HG03565 (cell line): ENCODE data around the gene KLHL2.
"Not testable (repeated sequence)": the region's sequence is repeated elsewhere in the genome, so short reads cannot be mapped to it uniquely, and the experiment has no call there.

Source experiments
- ATAC-seq: cut with Tn5 transposase; IDR thresholded peaks from one replicate; pipeline ENCODE4 v1.9.1; 2021; ENCODE audit warnings: mild to moderate bottlenecking, moderate library complexity; ENCODE audit not compliant: unreplicated experiment

The KLHL2 gene

DNA sequence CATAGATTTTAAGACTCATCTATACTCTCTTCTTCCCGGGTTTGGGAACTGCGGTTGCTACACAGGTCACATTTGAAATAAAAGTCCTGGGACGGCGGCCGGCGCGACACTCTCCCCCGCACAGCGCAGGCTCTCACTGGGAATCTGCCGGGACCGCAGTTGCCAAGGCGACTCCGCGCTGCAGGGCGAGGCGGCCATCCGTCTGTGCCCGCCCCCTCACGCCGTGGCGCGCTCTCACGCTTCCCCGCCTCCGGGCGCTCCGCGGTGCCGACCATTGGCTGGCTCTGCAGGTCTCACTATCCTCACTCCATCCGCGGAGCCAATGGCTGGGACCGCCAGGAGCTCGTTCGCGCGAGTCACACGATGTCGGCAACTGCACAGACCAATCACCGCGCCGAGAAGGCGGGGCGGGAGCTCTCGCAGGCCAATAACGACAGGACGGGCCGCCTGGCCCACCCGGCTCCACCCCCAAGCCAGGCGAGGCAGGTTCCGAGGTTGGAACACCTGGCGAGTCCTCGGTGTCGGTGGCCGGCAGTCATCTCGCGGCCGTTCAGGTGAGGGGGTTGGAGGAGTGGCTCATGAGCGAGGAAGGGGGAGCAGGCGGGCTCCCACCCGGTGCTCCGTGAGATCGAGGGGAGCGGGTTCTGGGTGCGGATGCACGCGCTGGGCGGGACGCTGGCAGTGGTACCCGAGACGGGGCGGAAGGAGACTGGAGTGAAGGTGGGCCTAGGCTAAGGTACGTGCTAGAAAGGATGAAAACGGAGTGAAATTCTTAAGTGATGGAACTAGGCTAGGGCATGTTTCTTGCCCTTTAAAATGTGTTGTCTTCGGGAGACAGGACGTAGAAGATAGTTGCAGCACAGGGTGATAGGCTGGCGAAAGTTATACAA, 120.1 kb downstream of the KLHL2 start, which contains the start of gene MSMO1:
TSS of gene MSMO1 (plus strand) at position 459 of the 890 bp plus-strand sequence. CDS start 5,702 bp downstream, outside the sequence.
- ATAC-seq, result peak; percentile 99

DNA sequence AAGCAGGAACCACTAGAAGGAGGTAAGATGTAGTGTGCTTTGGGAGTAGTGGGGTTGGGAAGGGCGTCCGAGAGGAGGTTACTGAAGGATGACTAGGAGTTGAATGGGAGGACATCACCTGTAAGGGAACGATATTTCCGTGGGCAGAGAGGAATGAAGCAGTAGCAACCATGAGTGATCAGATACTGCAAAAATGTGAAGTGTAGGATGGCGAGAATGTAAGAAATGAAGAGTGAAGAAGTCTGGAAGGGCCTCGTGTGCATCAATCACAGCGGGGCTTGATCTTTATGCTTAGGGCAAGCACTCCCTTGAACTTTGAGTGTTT, 120.7 kb downstream of the KLHL2 start:
- ATAC-seq, result no peak

DNA sequence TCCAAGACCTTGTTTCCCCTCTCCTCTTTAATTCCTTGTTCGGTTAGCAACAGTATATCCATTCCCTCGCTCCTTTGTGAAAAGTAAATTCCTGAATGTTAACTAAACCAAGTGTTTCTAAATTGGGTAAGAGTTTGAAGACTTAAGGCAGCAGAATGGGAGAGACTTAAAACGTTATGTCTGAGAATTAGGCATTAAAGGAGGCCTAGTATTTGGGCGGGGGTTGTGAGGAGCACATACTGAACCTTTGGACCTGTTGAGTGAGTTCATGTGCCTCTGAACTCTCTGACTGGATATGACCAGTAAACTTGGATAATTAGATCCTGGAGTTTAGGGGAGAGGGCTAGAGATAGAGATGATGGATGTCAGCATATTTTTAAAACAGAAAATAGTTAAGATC, 121.3 kb downstream of the KLHL2 start:
- ATAC-seq, result no peak

DNA sequence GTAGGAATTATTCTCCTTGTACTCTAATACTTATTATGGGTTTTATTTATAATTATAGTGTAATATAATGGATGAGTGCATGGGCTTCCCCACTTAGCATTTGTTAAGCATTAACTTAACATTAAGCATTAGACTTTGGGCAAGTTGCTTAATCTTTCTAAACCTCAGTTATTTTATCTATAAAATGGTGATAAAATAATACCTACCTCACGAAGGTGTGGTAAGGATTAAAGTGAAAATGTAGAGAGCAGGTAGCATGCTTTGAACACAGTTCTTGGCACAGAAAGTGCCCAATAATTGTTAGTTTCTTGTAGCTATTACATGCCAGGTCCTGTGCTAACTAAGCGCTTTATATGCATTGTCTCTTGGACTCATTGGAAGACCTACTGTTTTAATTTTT, 122.7 kb downstream of the KLHL2 start:
- no peak for ATAC-seq

DNA sequence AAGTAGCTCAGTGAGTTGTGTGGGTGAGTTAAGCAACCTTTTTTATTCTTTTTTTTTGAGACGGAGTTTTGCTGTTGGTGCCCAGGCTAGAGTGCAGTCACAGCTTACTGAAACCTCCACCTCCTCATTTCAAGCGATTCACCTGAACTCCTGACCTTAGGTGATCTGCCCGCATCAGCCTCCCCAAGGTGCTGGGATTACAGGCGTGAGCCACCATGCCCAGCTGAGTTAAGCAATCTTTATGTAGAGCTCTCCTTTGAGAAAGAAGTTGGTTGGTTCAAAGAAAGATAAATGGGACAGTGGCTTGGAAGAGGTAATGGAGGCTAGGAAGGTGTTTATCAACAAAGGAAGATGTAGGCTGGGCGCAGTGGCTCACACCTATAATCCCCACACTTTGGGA, 123.3 kb downstream of the KLHL2 start:
- no peak for ATAC-seq

DNA sequence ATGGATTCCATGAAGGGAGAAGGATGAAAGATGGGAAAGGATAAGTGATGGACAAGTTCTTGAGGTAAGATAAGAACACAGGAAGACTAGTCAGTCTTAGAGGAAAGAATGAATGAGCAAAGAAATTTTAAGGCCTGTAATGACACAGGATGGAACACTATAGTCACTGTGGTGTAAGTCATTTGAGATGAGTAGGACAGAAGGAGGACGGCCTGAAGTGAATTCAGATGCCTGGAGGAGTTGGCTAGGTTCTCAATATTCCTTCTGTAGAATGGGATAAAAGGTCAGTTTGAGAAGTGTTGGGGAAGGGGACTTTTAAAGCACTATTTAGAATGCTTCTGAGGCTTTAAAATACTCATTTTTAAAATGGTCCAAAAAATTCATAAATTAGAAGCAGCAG, 124.0 kb downstream of the KLHL2 start:
- no peak for ATAC-seq

DNA sequence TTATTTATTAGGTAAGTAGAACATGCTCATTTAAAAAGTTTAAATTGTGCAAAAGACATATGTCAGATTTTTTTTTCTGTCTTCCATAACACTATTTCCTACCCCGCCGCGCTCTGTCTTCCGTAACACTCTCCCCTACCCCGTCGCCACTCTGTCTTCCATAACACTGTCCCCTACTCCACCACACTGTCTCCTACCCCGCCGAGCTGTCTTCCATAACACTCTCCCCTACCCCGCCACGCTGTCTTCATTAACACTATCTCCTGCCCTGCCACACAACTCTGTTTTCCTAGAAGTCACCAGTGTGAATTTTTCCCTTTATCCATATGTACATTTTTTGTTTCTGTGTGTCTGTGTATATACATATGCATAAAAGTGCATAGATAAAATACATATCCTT, 124.5 kb downstream of the KLHL2 start:
- no peak for ATAC-seq

DNA sequence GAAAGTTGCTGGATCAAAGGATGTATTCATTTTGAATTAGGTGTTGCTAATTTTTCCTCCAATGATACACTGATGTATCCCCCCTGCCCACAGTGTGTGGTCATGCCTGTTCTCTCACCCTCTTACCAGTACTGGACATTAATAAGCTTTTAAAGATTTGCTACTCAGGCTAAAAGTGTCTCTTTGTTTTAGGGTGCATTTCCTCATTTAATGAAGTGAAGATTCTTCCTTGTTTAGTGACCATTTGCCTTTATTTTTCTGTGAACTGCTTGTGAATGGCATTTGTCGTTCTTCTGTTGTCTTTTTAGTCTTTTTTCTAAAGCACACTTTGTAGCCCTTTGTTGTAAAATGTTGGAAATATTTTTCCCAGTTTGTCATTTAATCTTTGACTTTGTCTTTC, 125.1 kb downstream of the KLHL2 start:
- no peak for ATAC-seq

DNA sequence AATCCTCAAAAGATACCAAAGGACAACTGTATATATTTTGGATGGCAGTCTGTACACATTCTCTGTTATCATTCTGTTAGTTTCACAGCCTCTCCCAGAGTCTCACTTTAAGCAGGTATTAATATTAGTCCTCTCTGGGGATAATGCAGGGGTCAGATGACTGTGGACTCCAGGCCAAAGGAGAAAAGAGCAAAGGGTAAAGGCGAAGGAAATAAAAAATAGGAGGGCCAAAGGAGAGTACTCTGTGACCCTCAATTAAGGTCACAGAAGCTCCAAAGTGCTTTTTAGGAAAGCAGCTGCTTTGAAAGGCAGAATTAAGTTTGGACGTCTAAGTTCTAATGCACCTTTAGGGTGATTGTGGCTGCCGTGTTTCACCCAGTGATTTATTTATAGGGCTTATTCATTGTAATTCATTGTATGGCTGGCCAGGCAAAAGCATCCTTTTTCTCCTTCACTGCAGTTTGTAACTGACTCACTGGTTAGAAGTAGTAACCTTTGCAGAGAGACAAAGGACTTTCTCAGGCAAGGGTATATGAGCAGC, 127.9 kb downstream of the KLHL2 start:
- no peak for ATAC-seq

DNA sequence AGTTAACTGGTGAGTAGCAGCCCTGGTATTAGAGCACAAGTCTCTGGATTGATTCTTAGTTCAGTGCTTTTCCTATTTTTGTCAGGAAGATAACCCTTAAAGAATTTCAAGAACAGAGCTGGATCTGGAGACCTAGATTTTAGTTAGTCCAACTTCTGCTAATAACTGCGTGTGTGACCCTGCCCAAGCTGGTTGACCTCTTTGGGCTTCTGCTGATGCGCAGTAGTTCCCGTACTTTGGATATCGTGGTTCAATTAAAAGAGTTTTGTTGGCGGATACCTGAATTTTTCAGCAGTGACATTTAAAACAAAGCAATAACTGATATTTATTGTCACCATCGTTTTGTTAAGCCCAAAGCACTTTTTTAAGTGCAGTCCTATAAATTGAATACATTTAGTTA, 129.4 kb downstream of the KLHL2 start:
- ATAC-seq, result no peak

DNA sequence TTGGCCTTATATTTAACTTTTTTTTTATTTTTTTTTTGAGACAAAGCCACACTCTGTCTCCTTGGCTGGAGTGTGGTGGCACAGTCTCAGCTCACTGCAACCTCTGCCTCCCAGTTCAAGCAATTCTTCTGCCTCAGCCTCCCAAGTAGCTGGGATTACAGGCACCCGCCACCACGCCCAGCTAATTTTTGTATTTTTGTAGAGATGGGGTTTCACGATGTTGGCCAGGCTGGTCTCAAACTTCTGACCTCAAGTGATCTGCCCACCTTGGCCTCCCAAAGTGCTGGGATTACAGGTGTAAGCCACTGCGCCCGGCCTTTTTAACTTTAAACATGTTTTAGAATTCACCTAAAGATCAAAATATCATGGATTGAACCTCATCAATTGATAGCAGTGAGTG, 135.0 kb downstream of the KLHL2 start:
- not testable (repeated sequence) for ATAC-seq

DNA sequence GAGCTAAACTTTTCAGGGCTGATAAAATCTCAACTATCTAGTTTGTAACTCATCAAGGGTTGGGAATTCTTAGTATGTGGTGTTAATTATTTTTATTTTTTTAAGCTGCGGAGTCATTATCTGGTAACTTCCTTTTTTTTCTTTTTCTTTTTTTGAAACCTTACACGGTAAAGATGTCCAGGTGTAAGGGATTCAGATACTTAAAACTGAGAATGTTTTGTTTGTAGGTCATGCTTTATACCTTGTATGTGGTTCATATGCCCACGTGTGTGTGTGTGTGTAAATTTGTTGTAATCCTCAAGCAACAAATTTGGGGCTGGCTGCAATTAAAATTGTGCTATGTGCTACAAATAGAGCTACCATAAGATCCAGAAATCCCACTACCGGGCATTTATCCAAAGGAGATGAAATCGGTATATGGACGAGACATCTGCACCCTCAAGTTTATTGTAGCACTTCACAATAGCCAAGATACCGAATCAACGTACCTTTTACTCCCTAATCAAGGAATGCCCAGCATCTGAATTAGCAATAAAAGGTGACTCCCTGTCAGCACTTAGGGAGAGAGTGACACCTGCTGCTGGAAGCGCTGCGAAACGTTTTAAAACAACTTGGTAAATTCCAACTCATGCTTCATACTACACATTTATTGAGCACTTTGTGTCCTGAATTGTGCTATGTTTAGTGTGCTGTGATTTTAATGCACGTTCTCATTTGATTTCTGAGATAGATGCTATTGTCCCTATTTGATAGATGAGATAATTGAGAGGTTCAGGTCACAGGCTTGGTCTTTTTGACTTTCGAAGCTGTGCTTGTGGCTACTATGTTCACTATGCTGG, 136.2 kb downstream of the KLHL2 start:
- no peak for ATAC-seq

DNA sequence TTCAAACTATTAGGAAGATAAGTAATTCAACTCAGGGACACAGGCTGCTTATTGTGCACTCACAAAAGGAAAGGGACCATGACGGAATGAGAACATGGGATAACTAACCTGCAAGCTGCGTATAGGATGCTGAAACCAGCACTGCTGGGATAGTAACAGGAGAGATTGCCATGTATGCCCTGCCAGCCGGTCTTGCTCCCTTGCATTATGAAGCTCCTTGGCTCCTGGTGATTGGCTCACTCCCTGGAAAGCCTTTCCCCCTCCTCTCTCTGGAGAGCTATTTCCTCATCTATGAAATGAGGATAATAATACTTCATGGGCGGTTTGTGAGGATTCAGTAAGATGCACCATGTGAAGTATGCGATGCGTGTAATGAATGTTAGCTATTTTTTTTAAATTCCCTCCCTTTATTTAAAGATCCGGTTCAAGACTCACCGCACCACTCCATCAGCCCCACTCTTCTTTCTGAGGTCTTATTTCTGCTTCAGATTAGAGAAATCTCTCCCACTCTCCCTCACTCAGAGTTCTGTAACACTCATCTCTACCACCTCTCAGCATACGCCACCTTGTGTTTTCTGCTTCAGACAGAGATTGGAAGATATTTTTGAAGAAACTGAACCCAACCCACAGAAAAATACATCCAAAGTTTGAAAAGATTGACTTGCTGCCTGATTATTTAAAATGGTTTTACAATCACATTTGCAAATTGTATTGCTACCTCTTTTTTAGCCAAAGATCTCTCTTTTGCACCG, 138.5 kb downstream of the KLHL2 start:
- ATAC-seq, result no peak

DNA sequence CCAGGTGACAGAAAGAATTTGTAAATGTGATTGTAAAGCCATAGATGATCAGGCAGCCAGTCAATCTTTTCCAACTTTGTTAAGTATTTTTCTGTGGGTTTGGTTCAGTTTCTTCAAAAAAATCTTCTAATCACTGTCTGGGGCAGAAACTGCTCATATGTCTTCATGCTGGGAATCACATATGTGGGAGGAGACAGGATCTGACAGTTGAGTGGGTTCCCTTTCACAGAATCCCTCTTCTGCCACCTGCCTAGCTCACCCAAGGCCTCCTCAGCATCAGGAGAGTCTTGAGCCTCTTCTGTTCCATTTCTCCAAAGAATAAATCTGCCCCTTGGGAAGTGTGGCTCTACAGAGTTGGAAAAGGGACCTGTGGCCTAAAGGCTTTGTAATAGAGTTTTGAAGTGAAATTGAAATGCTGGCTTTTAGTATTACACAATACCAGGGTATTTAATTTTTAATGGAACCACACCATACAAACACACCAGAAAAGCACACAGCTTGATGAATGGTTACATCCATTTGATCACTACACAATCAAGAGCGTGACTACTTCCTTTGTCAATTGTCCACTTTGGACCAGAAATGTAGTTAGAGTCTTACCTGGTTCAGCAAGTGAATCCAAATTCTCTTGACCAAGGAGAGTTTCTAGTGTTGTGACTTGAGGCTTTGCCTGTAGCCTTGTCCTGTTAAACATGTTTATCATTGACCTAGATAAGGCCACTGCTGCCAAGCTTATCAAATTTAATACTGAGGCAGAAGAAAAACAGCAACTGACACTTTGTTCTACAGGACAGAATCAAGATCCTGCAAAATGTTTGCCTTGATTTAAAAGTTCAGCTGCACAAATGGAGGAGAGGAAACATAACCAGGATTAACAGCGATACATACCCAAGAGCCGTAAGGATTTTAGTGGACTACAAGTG, 140.5 kb downstream of the KLHL2 start:
- ATAC-seq, result no peak

DNA sequence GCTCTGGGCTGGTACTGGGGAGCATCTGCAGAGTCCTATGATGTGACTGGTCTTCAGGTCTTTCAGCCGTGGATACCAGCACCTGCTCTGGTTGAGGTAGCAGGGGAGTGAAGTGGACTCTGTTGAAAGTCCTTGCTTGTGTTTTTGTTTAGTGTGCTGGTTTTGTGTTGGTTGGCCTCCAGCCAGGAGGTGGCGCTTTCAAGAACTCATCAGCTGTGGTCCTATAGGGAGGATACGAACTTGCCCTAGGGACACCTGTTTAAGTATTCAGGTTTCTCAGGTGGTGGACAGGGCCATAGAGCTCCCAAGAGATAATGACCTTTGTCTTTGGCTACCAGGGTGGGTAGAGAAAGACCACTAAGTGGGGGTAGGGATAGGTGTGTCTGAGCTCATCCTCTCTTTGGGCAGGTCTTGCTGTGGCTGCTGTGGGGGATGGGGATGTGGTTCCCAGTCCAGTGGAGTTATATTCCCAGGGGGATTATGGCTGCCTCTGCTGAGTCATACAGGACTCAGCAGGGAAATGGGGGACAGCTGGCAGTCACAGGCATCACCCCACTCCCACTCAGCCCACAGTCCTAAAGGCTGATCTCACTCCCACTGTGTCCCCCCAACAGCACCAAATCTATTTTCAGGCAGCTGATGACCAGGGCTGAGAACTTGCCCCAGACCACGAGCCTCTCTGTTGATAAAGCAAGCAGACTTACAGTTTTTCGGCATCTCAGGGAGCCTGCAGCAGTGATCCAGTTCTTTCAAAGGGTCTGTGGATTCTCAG, 144.2 kb downstream of the KLHL2 start:
- no peak for ATAC-seq

DNA sequence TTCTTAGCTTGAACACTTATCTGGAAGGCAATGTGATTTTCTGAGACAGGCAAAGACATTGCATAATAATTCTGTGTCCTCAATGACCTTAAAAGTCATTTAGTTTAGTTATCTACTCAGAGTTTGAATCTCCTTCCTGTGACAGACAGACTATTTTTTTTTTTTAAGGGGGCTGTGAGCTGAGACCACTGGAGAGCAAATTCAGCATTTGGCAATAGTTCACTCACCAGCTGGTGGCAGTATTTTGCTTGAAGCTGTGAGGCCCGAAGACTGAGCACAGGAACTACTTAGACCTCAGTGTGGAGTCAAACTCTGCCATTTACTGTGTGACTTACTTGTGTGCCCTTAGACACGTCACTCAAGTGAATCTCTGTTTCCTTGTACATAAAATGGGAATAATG, 148.5 kb downstream of the KLHL2 start:
- ATAC-seq, result peak; percentile 54

DNA sequence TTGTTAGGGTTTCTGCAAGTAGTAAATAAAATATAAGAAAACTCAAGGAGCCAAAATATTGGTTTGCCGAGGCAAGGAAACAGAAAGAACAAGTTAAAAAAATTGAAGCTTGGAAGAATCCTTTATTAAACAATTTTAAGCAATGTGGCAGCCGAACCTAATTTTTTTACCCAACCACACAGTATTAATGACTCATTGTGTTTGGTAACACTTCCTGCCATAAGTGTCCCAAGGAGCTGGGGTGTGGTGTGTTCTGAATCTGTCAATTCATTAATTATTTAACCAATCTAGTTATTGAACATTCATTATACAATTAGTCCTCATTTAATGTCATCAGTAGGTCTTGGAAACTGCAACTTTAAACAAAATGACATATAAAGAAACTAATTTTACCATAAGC, 152.1 kb downstream of the KLHL2 start:
- no peak for ATAC-seq

DNA sequence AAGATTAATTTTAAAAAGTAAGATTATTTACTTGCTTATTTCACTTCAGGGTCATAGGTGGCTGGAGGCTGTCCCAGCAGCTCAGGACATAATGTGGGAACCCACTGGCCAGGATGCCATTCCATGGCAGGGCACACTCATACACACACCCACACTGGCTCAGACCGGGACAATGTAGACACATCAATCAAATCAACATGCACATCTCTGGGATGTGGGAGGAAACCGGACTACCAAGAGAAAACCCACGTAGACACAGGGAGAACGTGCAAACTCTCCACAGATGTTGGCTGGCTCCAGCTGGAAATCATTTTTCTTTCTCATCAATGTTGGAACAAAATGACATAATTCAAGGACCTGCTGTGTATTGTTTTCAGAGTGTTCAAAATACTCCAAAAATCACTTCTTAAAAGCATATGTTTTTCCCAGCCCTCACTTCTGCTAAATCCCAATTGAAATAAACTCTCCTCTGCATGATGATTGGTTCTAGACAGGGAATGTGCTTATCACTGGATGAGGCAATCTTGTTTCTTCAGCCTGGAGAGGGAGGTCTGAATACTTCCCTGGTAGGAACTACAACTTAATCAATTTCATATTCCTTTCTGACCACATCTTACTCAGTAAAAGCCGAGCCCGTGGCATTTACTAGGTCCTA, 152.8 kb downstream of the KLHL2 start:
- ATAC-seq, result no peak
